ENCODE results near the gene CHPT1.

CHPT1 gene

GRCh38 chr12:101694986-101695385, 2.5 kb upstream of the CHPT1 start:
- no peak for DNase-seq (ENCODE audit: low spot score)
- ChIA-PET CTCF (no interaction called here), POLR2A (ENCODE audit: low non-redundant PET) (no interaction called here)
- no peak overlapping the region for H3K27ac ChIP-seq
- no peak for TF ChIP-seq CTCF (conservative IDR thresholded peaks at IDR 0.05; ENCODE audit: low read depth)

- ChIA-PET CTCF (no interaction called here), POLR2A (ENCODE audit: low non-redundant PET) (no interaction called here)
- H3K27ac ChIP-seq: no peak overlapping the region
- DNase-seq (ENCODE audit: low spot score): peak; percentile 8
- no peak for TF ChIP-seq CTCF (conservative IDR thresholded peaks at IDR 0.05; ENCODE audit: low read depth)
Measured at GRCh38 chr12:101695706-101696105, 1.7 kb upstream of the CHPT1 start.

GRCh38 chr12:101696251-101697196, 916 bp upstream of the CHPT1 start:
- H3K27ac ChIP-seq: peak overlapping the region; percentile 77; the same call in 1 of the 2 replicates
- peak; percentile 2 for DNase-seq (ENCODE audit: low spot score)
- TF ChIP-seq CTCF (conservative IDR thresholded peaks at IDR 0.05; ENCODE audit: low read depth): no peak
- POLR2A ChIA-PET (ENCODE audit: low non-redundant PET): no interaction called here
- CTCF ChIA-PET: no interaction called here

DNA sequence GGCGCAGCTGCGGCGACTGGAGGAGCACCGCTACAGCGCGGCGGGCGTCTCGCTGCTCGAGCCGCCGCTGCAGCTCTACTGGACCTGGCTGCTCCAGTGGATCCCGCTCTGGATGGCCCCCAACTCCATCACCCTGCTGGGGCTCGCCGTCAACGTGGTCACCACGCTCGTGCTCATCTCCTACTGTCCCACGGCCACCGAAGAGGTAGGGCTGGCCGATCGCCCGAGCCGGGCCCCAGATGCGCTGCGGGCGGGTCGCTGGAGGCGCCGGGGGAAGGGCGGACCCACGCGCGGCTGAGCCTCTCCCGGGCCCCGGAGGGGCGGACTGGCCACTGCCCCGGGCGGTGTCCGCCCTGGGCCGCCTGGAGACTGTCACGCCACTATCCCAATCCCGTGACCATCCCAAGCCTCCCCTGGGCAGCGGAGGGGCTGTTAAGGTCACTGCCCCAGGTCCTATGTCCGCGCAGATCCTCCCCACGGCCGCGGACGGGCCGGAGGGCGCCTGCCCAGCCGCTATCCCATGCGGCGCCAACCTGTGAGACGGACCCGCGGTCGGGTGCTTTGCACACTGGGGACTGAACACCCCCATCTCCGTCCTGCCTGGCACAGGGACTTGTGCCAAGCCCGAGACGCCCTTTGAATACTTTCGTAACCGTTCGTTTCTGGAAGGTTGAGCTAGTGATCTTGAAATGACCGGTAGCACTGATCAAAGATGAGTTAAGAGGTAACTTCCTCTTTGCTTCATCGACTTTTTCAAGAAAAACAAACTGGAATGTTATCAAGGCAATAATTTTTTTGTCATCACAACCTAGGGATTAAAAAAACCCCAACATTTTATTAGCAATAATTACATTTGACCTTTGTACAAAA, 725 bp downstream of the CHPT1 start:
- CTCF ChIA-PET: no interaction called here
- POLR2A ChIA-PET (ENCODE audit: low non-redundant PET): no interaction called here
- peak; percentile 41 for DNase-seq (ENCODE audit: low spot score)
- no peak for TF ChIP-seq CTCF (conservative IDR thresholded peaks at IDR 0.05; ENCODE audit: low read depth)
- peak overlapping the region; percentile 77 for H3K27ac ChIP-seq

DNA sequence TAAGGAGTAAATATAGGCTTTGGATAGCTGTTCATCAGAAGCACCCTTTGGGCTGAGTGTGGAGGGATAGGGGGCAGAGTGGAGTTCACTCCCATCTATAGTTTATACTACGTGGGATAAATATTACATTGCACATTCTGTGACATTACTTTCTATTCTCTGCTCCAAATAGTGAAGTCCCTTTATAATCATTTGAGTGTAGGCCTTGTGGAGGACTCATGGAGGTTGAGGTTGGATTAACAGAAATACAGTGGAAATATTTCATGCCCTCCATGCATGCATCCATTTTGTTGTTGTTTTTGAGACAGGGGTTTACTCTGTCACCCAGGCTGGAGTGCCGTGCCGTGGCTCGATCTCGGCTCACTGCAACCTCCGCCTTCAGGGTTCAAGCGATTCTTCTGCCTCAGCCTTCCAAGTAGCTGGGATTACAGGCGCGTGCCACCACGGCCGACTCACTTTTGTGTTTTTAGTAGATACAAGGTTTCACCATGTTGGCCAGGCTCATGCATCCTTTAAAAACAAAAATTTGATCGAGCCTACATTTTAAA, 1.4 kb downstream of the CHPT1 start:
- ChIA-PET CTCF (no interaction called here), POLR2A (ENCODE audit: low non-redundant PET) (interaction anchor here (0.6 kb wide), 1 partner anchor 227 kb away, joined by 4 read pairs; no protein-coding TSS in a partner anchor)
- TF ChIP-seq CTCF (conservative IDR thresholded peaks at IDR 0.05; ENCODE audit: low read depth): no peak
- DNase-seq (ENCODE audit: low spot score): peak; percentile 12
- no peak overlapping the region for H3K27ac ChIP-seq

GRCh38 chr12:101700299-101700820, 2.9 kb downstream of the CHPT1 start:
- POLR2A ChIA-PET (ENCODE audit: low non-redundant PET): no interaction called here
- no peak overlapping the region for H3K27ac ChIP-seq
- no peak for TF ChIP-seq CTCF (conservative IDR thresholded peaks at IDR 0.05; ENCODE audit: low read depth)
- DNase-seq (ENCODE audit: low spot score): no peak
- CTCF ChIA-PET: no interaction called here
